Superior temporal gyrus (tissue), 1 donor: ENCODE results near the gene ADAM12.

Experiments used
- DNase-seq: peaks from one replicate; pipeline ENCODE4 v3.0.0-alpha.2; 2016; ENCODE audit errors: extremely low spot score

Gene ADAM12

GRCh38 chr10:126387931-126388911, at the start of gene ADAM12:
TSS of gene ADAM12 (minus strand) at chr10:126388477. CDS start at chr10:126388145, 332 bp downstream.
- DNase-seq: peak; percentile 22

GRCh38 chr10:126437635-126438406, 49.5 kb upstream of the ADAM12 start:
- DNase-seq: no peak

- no peak for DNase-seq
Measured at GRCh38 chr10:126434235-126434634, 46.0 kb upstream of the ADAM12 start.

GRCh38 chr10:126433351-126433750, 45.1 kb upstream of the ADAM12 start:
- DNase-seq: no peak

GRCh38 chr10:126432507-126432906, 44.2 kb upstream of the ADAM12 start:
- no peak for DNase-seq

- DNase-seq: no peak
Measured at GRCh38 chr10:126431816-126432215, 43.5 kb upstream of the ADAM12 start.

- no peak for DNase-seq
Measured at GRCh38 chr10:126430512-126430911, 42.2 kb upstream of the ADAM12 start.

GRCh38 chr10:126429275-126429674, 41.0 kb upstream of the ADAM12 start:
- no peak for DNase-seq

GRCh38 chr10:126425489-126426065, 37.3 kb upstream of the ADAM12 start:
- no peak for DNase-seq

GRCh38 chr10:126425032-126425431, 36.8 kb upstream of the ADAM12 start:
- no peak for DNase-seq

GRCh38 chr10:126423732-126424491, 35.6 kb upstream of the ADAM12 start:
- DNase-seq: no peak

- no peak for DNase-seq
Measured at GRCh38 chr10:126422567-126422966, 34.3 kb upstream of the ADAM12 start.

- DNase-seq: no peak
Measured at GRCh38 chr10:126421756-126422256, 33.5 kb upstream of the ADAM12 start.

GRCh38 chr10:126420567-126421300, 32.5 kb upstream of the ADAM12 start:
- DNase-seq: no peak

- DNase-seq: no peak
Measured at GRCh38 chr10:126417220-126417825, 29.0 kb upstream of the ADAM12 start.

GRCh38 chr10:126409821-126410220, 21.5 kb upstream of the ADAM12 start:
- DNase-seq: no peak

GRCh38 chr10:126408953-126409641, 20.8 kb upstream of the ADAM12 start:
- DNase-seq: no peak

GRCh38 chr10:126407831-126408230, 19.6 kb upstream of the ADAM12 start:
- DNase-seq: no peak

- DNase-seq: no peak
Measured at GRCh38 chr10:126405239-126405775, 17.0 kb upstream of the ADAM12 start.
